Kidney (tissue), 14 donors: ENCODE measurements around the gene SOCS1. TPM values are rescaled to one million over a fixed set of nuclear protein-coding genes. Genes with fewer than 3 reads are reported as not detected.
A peak's percentile ranks its signal among the peaks of the same experiment; 100 is the strongest.

Experiments
- DNase-seq, 5 donors: peaks; one replicate each; pipeline ENCODE4 v3.0.0-alpha.2; 2013 to 2020
- FAIRE-seq: peaks from 2 replicates; lab custom pipeline; 2012; peaks lifted over from hg19 to GRCh38; lab: Jason Lieb, UNC
- H3K27ac ChIP-seq, 2 donors: one replicate each; pipeline ENCODE4 v1.7.0; 2013; ENCODE audit warnings: low read depth in 2 of 2, low read length in 2 of 2, inconsistent platforms in 1 of 2
- H3K27me3 ChIP-seq: one replicate; pipeline ENCODE4 v1.7.1; 2013; ENCODE audit warnings: low read length, inconsistent platforms; ENCODE audit not compliant: control insufficient read depth, insufficient read depth
- H3K36me3 ChIP-seq, 3 donors: one replicate each; pipeline versions ENCODE4 v1.7.0 to v1.7.1; 2013; ENCODE audit warnings: low read length in 3 of 3, control low read depth in 1 of 3, inconsistent platforms in 1 of 3; ENCODE audit not compliant: insufficient read depth in 3 of 3, control insufficient read depth in 2 of 3
- H3K4me1 ChIP-seq, 3 donors: one replicate each; pipeline versions ENCODE4 v1.7.0 to v1.7.1; 2013; ENCODE audit warnings: low read length in 3 of 3, inconsistent platforms in 1 of 3, low read depth in 1 of 3; ENCODE audit not compliant: control insufficient read depth in 2 of 3, insufficient read depth in 2 of 3
- H3K4me3 ChIP-seq, 3 donors: one replicate each; pipeline versions ENCODE4 v1.7.0 to v1.8.1; 2013; ENCODE audit warnings: low read length in 3 of 3, control low read depth in 1 of 3, inconsistent platforms in 1 of 3
- H3K9ac ChIP-seq, 3 donors: one replicate each; pipeline versions ENCODE4 v1.7.0 to v1.7.1; 2013; ENCODE audit warnings: low read length in 3 of 3, control low read depth in 1 of 3, inconsistent platforms in 1 of 3
- H3K9me3 ChIP-seq, 3 donors: one replicate each; pipeline versions ENCODE4 v1.7.0 to v1.7.1; 2013; ENCODE audit warnings: low read length in 3 of 3, control low read depth in 1 of 3, inconsistent platforms in 1 of 3; ENCODE audit not compliant: control insufficient read depth in 2 of 3, insufficient read depth in 1 of 3
- intact Hi-C: fragments of 100-400 bp; cut with DNase I; formaldehyde crosslinking; loops from one replicate; pipeline ENCODE4 v1.11.1; 2022
- polyA plus RNA-seq: library from polyadenylated mRNA; stranded (reverse); fragments of 350-450 nt; fragmentation: Illumina TruSeq; extraction: RNeasy Lipid Tissue Mini Kit (QIAGEN cat#74804); gene quantifications from one replicate; pipeline ENCODE4 v1.2.3, GENCODE V29; 2014; ENCODE audit warnings: low read depth, low replicate concordance; ENCODE audit not compliant: insufficient read depth
- total RNA-seq: library from RNA; stranded (reverse); fragmentation: NEBNext Ultra II Directional; extraction: Animal tissue kit (Norgen Biotek cat#: 25700); gene quantifications from one replicate; pipeline ENCODE4 v1.2.1, GENCODE V29; 2021
- TF ChIP-seq, protein P1 (sequence below): IDR thresholded peaks from 3 replicates; pipeline ENCODE4 v1.5.1; 2012; ENCODE audit warnings: mild to moderate bottlenecking, moderate library complexity, borderline replicate concordance; ENCODE audit not compliant: insufficient read depth; ENCODE audit errors: extremely low read depth
- donor health status: control.
- donor health status: control.
- donor health status: control.
- donor health status: control.
- donor health status: control.
- donor health status: DM: yes; HTN: yes; CAD: no.
- donor health status: Normal renal cell carcinoma (clear cell type).

SOCS1 gene
- total and polyA plus RNA-seq, 2 donors from 2014 or later: 10.4 to 21.8 TPM

DNA sequence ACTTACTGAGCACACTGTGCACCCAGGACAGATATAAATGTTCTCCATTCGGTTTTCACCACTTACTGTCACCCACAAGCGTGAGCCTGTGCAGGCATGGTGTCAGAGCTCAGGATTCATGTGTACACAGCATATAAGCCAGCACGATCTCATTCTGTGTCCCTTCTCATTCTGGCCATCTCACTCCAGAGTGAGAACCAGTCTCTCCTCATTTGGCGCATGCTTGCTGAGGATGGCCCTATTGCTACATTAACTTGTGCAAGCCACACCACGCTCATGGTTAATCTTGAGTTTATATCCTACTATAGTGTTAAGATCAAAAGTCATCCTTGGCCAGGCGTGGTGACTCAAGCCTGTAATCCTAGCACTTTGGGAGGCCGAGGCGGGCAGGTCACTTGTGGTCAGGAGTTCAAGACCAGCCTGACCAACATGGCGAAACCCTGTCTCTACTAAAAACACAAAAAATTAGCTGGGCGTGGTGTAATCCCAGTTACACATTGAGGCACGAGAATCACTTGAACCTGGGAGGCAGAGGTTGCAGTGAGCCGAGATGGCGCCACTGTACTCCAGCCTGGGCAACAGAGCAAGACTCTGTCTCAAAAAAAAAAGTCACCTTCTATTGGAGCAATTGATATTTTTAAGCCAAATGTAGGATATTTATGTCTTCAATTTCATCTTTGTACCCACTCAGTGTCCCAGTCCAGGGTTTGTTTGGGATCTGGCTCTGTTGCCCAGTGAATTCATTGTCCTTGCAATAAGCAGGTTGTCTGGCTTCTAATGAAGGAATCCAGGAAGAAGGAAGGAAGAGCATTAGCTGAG is 20.9 kb downstream of the SOCS1 start:
- Histone ChIP-seq H3K27me3 (no peaks in the 10 kb centered on the region), H3K4me3 (no peak overlapping the region), H3K27ac (no peak overlapping the region), H3K9ac (no peak overlapping the region), H3K36me3 (no peaks in the 10 kb centered on the region), H3K9me3 (no peaks in the 10 kb centered on the region), H3K4me1 (peaks cover 0 to 5% (median 0%) of the 10 kb centered on the region in 3 donors)
- intact Hi-C loops: no loop called here
- no peak for FAIRE-seq
- TF ChIP-seq, protein P1, sequence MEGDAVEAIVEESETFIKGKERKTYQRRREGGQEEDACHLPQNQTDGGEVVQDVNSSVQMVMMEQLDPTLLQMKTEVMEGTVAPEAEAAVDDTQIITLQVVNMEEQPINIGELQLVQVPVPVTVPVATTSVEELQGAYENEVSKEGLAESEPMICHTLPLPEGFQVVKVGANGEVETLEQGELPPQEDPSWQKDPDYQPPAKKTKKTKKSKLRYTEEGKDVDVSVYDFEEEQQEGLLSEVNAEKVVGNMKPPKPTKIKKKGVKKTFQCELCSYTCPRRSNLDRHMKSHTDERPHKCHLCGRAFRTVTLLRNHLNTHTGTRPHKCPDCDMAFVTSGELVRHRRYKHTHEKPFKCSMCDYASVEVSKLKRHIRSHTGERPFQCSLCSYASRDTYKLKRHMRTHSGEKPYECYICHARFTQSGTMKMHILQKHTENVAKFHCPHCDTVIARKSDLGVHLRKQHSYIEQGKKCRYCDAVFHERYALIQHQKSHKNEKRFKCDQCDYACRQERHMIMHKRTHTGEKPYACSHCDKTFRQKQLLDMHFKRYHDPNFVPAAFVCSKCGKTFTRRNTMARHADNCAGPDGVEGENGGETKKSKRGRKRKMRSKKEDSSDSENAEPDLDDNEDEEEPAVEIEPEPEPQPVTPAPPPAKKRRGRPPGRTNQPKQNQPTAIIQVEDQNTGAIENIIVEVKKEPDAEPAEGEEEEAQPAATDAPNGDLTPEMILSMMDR: no peak
- DNase-seq: no peak

DNA sequence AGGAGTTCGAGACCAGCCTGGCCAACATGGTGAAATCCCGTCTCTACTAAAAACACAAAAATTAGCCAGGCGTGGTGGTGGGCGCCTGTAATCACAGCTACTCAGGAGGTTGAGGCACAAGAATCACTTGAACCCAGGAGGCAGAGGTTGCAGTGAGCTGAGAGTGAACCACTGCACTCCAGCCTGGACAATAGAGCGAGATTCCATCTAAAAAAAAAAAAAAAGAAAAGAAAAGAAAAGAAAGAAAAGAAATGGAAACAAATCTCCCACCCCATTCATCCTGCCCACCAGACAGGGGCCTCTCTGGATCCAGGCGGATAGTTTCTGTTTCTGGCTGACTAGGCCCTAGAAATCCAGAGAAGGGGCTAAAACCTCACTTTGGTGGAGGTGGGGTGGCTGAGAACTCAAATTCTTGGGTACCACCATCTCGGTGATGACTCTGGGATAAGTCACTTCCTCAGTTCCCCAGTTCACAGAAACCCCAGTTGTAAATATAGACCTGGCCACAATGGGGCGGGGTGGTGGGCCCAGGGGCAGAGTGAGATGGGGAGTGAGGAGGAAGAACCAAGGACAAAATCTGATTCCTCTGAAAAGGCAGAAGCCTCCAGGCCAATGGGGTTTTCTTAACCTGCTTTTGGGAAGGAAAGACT is 22.2 kb downstream of the SOCS1 start:
- H3K27ac ChIP-seq: no peak overlapping the region

DNA sequence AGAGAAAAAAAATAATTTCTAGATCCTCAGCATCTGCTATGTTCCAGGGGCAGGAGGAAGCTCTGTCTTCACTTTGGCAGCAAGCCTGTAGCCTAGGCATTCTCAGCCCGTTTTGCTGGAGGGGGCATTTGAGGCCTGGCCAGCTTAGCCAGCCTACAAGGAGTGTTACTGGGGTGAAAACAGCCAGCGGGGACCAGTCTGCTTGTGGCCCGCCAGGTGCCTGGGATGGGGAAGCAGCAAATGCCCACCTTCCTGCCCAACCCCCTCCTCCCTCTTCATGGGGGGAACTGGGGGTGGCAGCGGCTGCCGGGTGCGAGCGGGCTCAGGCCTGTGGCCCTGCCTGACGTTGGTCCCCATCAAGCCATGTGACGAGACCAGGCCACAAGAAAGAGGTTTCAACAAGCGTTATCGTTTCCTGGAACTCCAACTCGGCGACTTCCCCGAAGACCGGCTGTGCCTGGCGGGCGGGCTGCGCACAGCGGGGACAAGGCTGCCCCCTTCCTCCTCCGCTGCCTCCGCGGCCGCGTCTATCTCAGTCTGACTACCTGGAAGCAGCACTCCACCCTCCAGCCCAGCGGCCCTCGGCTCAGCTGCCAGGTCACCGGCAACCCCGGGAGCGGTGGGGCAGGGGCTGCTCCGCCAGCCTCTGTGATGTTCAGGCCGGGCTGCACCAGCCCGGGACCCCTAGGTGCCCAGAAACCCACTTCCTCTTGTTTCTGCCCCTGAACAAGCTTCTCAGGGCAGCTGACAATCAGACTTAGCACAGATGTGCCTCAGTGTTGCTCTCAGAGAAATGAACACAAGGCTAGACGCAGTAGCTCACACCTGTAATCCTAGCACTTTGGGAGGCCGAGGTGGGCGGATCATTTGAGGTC is 22.9 kb downstream of the SOCS1 start:
- no peaks in the 10 kb centered on the region for H3K27me3 ChIP-seq
- peaks cover 0 to 5% (median 0%) of the 10 kb centered on the region in 3 donors for H3K4me1 ChIP-seq
- no peaks in the 10 kb centered on the region for H3K36me3 ChIP-seq
- H3K27ac ChIP-seq: no peak overlapping the region
- TF ChIP-seq, protein P1: no peak
- no peak overlapping the region for H3K9ac ChIP-seq
- no peak for FAIRE-seq
- H3K4me3 ChIP-seq: no peak overlapping the region
- intact Hi-C loops: no loop called here
- peak in 4 of 5 donors; percentile 43 to 89 (median 60) for DNase-seq
- no peaks in the 10 kb centered on the region for H3K9me3 ChIP-seq

More for the DNA sequence above, 22.2 kb downstream of the SOCS1 start:
- Histone ChIP-seq H3K4me1 (peaks cover 0 to 5% (median 0%) of the 10 kb centered on the region in 3 donors), H3K9me3 (no peaks in the 10 kb centered on the region), H3K9ac (no peak overlapping the region), H3K27me3 (no peaks in the 10 kb centered on the region), H3K36me3 (no peaks in the 10 kb centered on the region), H3K4me3 (no peak overlapping the region)
- FAIRE-seq: no peak
- TF ChIP-seq, protein P1: no peak
- intact Hi-C loops: no loop called here
- no peak for DNase-seq
